HepG2 (cell line): ENCODE data around the gene EI24. TPM values are rescaled to one million over a fixed set of nuclear protein-coding genes. Genes with fewer than 3 reads are reported as not detected.

ENCODE experiments used
- GATAD1 ChIP-seq: IDR thresholded peaks from 2 replicates; pipeline ENCODE4 v1.6.1; 2016; ENCODE audit warnings: missing genetic modification reagents, missing compliant biosample characterization
- HNF1A ChIP-seq, 2 experiments: sonication (generic) in 1 of 2; formaldehyde crosslinking in 1 of 2; IDR thresholded peaks; 2 replicates each; pipeline versions ENCODE4 v1.4.0 to v1.6.1; 2016 to 2020; ENCODE audit warnings: borderline replicate concordance in 1 of 2, low read depth in 1 of 2, mild to moderate bottlenecking in 1 of 2, missing genetic modification reagents in 1 of 2
- IKZF4 ChIP-seq: sonication (generic); formaldehyde crosslinking; IDR thresholded peaks from 2 replicates; pipeline ENCODE4 v1.5.1; 2020; ENCODE audit warnings: borderline replicate concordance, mild to moderate bottlenecking, low read depth, missing genetic modification reagents; ENCODE audit errors: not compliant biosample characterization
- KDM4B ChIP-seq: sonication (generic); formaldehyde crosslinking; IDR thresholded peaks from 2 replicates; pipeline ENCODE4 v1.4.0; 2020; ENCODE audit warnings: missing genetic modification reagents
- KLF15 ChIP-seq: sonication (generic); formaldehyde crosslinking; IDR thresholded peaks from 2 replicates; pipeline ENCODE4 v1.8.1; 2023; ENCODE audit warnings: borderline replicate concordance, mild to moderate bottlenecking, inconsistent platforms, missing genetic modification reagents, mixed read lengths
- KMT2B ChIP-seq: IDR thresholded peaks from 2 replicates; pipeline ENCODE4 v1.6.1; 2016; ENCODE audit warnings: missing genetic modification reagents, missing compliant biosample characterization
- PRPF4 ChIP-seq: fragments of 200-400 bp; formaldehyde crosslinking; IDR thresholded peaks from 2 replicates; pipeline ENCODE4 v1.6.1; 2016; ENCODE audit warnings: low read length, low read depth; ENCODE audit not compliant: poor library complexity, severe bottlenecking
- RCOR2 ChIP-seq: IDR thresholded peaks from 2 replicates; pipeline ENCODE4 v1.6.1; 2016; ENCODE audit warnings: missing biosample characterization, missing genetic modification reagents
- SAP130 ChIP-seq: IDR thresholded peaks from 2 replicates; pipeline ENCODE4 v1.6.1; 2016; ENCODE audit warnings: low read depth
- SRSF4 ChIP-seq: fragments of 200-400 bp; formaldehyde crosslinking; IDR thresholded peaks from one replicate; pipeline ENCODE4 v1.6.1; 2018; ENCODE audit warnings: mild to moderate bottlenecking, low read depth, low read length, moderate library complexity; ENCODE audit not compliant: poor library complexity, severe bottlenecking
- TOPORS ChIP-seq: sonication (generic); formaldehyde crosslinking; IDR thresholded peaks from 2 replicates; pipeline ENCODE4 v1.8.0; 2023; ENCODE audit warnings: mild to moderate bottlenecking, missing genetic modification reagents
- ZGPAT ChIP-seq: IDR thresholded peaks from 2 replicates; pipeline ENCODE4 v1.6.1; 2016; ENCODE audit warnings: mild to moderate bottlenecking
- ZNF121 ChIP-seq: sonication (generic); formaldehyde crosslinking; IDR thresholded peaks from 2 replicates; pipeline ENCODE4 v1.5.0; 2020; ENCODE audit warnings: mild to moderate bottlenecking, missing genetic modification reagents
- ZNF136 ChIP-seq: sonication (generic); formaldehyde crosslinking; IDR thresholded peaks from 2 replicates; pipeline ENCODE4 v1.8.1; 2022; ENCODE audit warnings: low read depth, mild to moderate bottlenecking, moderate library complexity, missing genetic modification reagents
- ZNF264 ChIP-seq: sonication (generic); formaldehyde crosslinking; IDR thresholded peaks from 2 replicates; pipeline ENCODE4 v1.4.0; 2020; ENCODE audit warnings: missing genetic modification reagents
- ZNF770 ChIP-seq: sonication (generic); formaldehyde crosslinking; IDR thresholded peaks from 2 replicates; pipeline ENCODE4 v1.5.0; 2020; ENCODE audit warnings: mild to moderate bottlenecking, missing genetic modification reagents
- ZSCAN20 ChIP-seq: sonication (generic); formaldehyde crosslinking; IDR thresholded peaks from 2 replicates; pipeline ENCODE4 v1.4.0; 2020; ENCODE audit warnings: missing genetic modification reagents, mild to moderate bottlenecking, borderline replicate concordance
- polyA plus RNA-seq, 8 experiments: library from polyadenylated mRNA; depleted of rRNA in 3 of 8; stranded (reverse) in 7 of 8; unstranded in 1 of 8; fragments of >200 nt; fragmentation: Illumina TruSeq in 4 of 8; extraction: Trizol in 4 of 8; gene quantifications; 2 replicates each; pipeline versions ENCODE4 v1.2.1 to v1.2.3, GENCODE V29; 2011 to 2016; ENCODE audit warnings: low read depth in 4 of 8, missing spikeins in 1 of 8, mixed read lengths in 1 of 8; ENCODE audit not compliant: insufficient read depth in 1 of 8
- total RNA-seq, 5 experiments: library from RNA; depleted of rRNA; stranded (reverse); fragments of >200 nt; fragmentation: Illumina TruSeq; extraction: Trizol; gene quantifications; 2 replicates each; pipeline ENCODE4 v1.2.3, GENCODE V29; 2016; ENCODE audit warnings: low read depth in 1 of 5

EI24 gene
- total and polyA plus RNA-seq, 2 of the 13 experiments (the other 11 are each of a cell fraction or from before 2014, with no cell fraction given): 84.7 to 126 TPM

- TF ChIP-seq TOPORS (peak; percentile 79), SRSF4 (no peak), ZSCAN20 (CRISPR knock-in tag) (no peak), ZGPAT (CRISPR knock-in tag) (peak; percentile 67; the same call in 1 of the 2 replicates), KMT2B (CRISPR knock-in tag) (peak; percentile 73), KDM4B (CRISPR knock-in tag) (peak; percentile 12; the same call in 1 of the 2 replicates), PRPF4 (no peak), ZNF121 (no peak; the same call in 1 of the 2 replicates), RCOR2 (CRISPR knock-in tag) (peak; percentile 76), ZNF136 (CRISPR knock-in tag) (no peak), ZNF264 (no peak), HNF1A (IDR thresholded peaks at IDR 0.05; ENCODE audit: low read depth) (no peak), HNF1A (CRISPR knock-in tag; IDR thresholded peaks at IDR 0.05; ENCODE audit: borderline replicate concordance) (peak; percentile 36; the same call in 1 of the 2 replicates), SAP130 (CRISPR knock-in tag) (peak; percentile 71), ZNF770 (CRISPR knock-in tag) (no peak), GATAD1 (CRISPR knock-in tag) (peak; percentile 63), IKZF4 (CRISPR knock-in tag) (no peak), KLF15 (CRISPR knock-in tag) (no peak)
These were observed at the start of gene EI24 (continued) for GRCh38 chr11:125568970-125569914.
